GM12878 (cell line): ENCODE results near the gene ZSCAN23. TPM values are rescaled to one million over a fixed set of nuclear protein-coding genes. Genes with fewer than 3 reads are reported as not detected.

Experiments
- BMI1 ChIP-seq: fragments of 450-650 bp; IDR thresholded peaks from 2 replicates; pipeline ENCODE4 v1.6.1; 2016; ENCODE audit warnings: mild to moderate bottlenecking, moderate library complexity, borderline replicate concordance
- CREB1 ChIP-seq: IDR thresholded peaks from 2 replicates; pipeline ENCODE4 v1.6.1; 2012; ENCODE audit warnings: low read depth, mild to moderate bottlenecking, inconsistent platforms
- CTCF ChIP-seq, 3 experiments: IDR thresholded peaks in 2 of 3; conservative IDR thresholded peaks in 1 of 3; 2 replicates each; pipeline ENCODE4 v1.5.1; 2011; ENCODE audit warnings: low read depth in 3 of 3, low read length in 3 of 3, mild to moderate bottlenecking in 3 of 3, control low read depth in 2 of 3, moderate library complexity in 2 of 3, inconsistent platforms in 1 of 3, mixed read lengths in 1 of 3; ENCODE audit not compliant: control insufficient read depth in 2 of 3, insufficient read depth in 1 of 3; ENCODE audit errors: extremely low read depth in 1 of 3
- E4F1 ChIP-seq: fragments of 450-650 bp; IDR thresholded peaks from 2 replicates; pipeline ENCODE4 v1.6.1; 2018; ENCODE audit warnings: borderline replicate concordance, mild to moderate bottlenecking; ENCODE audit not compliant: partially characterized antibody
- EED ChIP-seq: sonication (generic); IDR thresholded peaks from 2 replicates; pipeline ENCODE4 v1.6.1; 2016; ENCODE audit warnings: antibody characterized with exemption, low read depth
- ESRRA ChIP-seq: IDR thresholded peaks from 2 replicates; pipeline ENCODE4 v1.6.1; 2012; ENCODE audit warnings: mild to moderate bottlenecking, low read length, improper control_type of control experiment
- IKZF2 ChIP-seq, 2 experiments: fragments of 450-650 bp; IDR thresholded peaks; 2 replicates each; pipeline ENCODE4 v1.6.1; 2017; ENCODE audit warnings: mild to moderate bottlenecking in 2 of 2, moderate library complexity in 2 of 2
- IRF5 ChIP-seq: fragments of 450-650 bp; IDR thresholded peaks from 2 replicates; pipeline ENCODE4 v1.6.1; 2017; ENCODE audit warnings: borderline replicate concordance
- PAX8 ChIP-seq: fragments of 450-650 bp; IDR thresholded peaks from 2 replicates; pipeline ENCODE4 v1.6.1; 2017; ENCODE audit warnings: mild to moderate bottlenecking, moderate library complexity
- PKNOX1 ChIP-seq: fragments of 450-650 bp; IDR thresholded peaks from 2 replicates; pipeline ENCODE4 v1.6.1; 2016; ENCODE audit warnings: mild to moderate bottlenecking
- POLR2A ChIP-seq: IDR thresholded peaks from 2 replicates; pipeline ENCODE4 v1.6.1; 2011; ENCODE audit warnings: low read depth, mild to moderate bottlenecking, low read length
- POU2F2 ChIP-seq: IDR thresholded peaks from 3 replicates; pipeline ENCODE4 v1.6.1; 2011; ENCODE audit warnings: low read depth, mild to moderate bottlenecking, low read length, borderline replicate concordance
- RUNX3 ChIP-seq: IDR thresholded peaks from 2 replicates; pipeline ENCODE4 v1.6.1; 2012; ENCODE audit warnings: low read length, inconsistent platforms
- SP1 ChIP-seq: IDR thresholded peaks from one replicate; pipeline ENCODE4 v1.6.1; 2011; ENCODE audit warnings: low read depth, low read length
- SREBF2 ChIP-seq: IDR thresholded peaks from 2 replicates; pipeline ENCODE4 v1.6.1; 2012; ENCODE audit warnings: mild to moderate bottlenecking, low read length
- SUZ12 ChIP-seq: fragments of 200-600 bp; sonication (generic); IDR thresholded peaks from one replicate; pipeline ENCODE4 v1.6.1; 2018; ENCODE audit warnings: antibody characterized with exemption, mild to moderate bottlenecking; ENCODE audit not compliant: unreplicated experiment
- ZBTB4 ChIP-seq: fragments of 450-650 bp; formaldehyde crosslinking; IDR thresholded peaks from 2 replicates; pipeline ENCODE4 v1.4.0; 2022; ENCODE audit warnings: mild to moderate bottlenecking, moderate library complexity
- ZNF207 ChIP-seq: fragments of 450-650 bp; IDR thresholded peaks from 2 replicates; pipeline ENCODE4 v1.6.1; 2014; ENCODE audit warnings: antibody characterized with exemption, mild to moderate bottlenecking, borderline replicate concordance
- ZNF274 ChIP-seq: IDR thresholded peaks from one replicate; pipeline ENCODE4 v1.8.0; 2011; ENCODE audit not compliant: insufficient read length, insufficient read depth
- ZZZ3 ChIP-seq: IDR thresholded peaks from 2 replicates; pipeline ENCODE4 v1.6.1; 2011; ENCODE audit warnings: low read depth; ENCODE audit not compliant: control insufficient read depth, insufficient read length
- polyA plus RNA-seq, 11 experiments: library from polyadenylated mRNA; depleted of rRNA in 4 of 11; unstranded in 6 of 11; stranded (reverse) in 5 of 11; fragments of >200 nt; fragmentation: Nextera tagmentation in 4 of 11; fragmentation: Illumina TruSeq in 1 of 11; extraction: Ambion mirVana in 4 of 11; extraction: Trizol in 1 of 11; gene quantifications; 1 replicate in 1 of 11; 2 replicates in 10 of 11; pipeline versions ENCODE4 v1.2.1 to v1.2.3, GENCODE V29; 2011 to 2016; ENCODE audit warnings: inconsistent platforms in 2 of 11, missing spikeins in 2 of 11, low read depth in 1 of 11
- total RNA-seq, 4 experiments: library from RNA; depleted of rRNA in 3 of 4; stranded (reverse); fragments of >200 nt in 3 of 4; fragmentation: Illumina TruSeq in 1 of 4; extraction: Trizol in 1 of 4; gene quantifications; 2 replicates each; pipeline versions ENCODE4 v1.2.1 to v1.2.3, GENCODE V29; 2013 to 2021

The ZSCAN23 gene
- total and polyA plus RNA-seq, 10 of the 15 experiments (the other 5 are each of a cell fraction or from before 2014, with no cell fraction given) = 0.04 to 2.3 (median 0.84) TPM

GRCh38 chr6:28443112-28443773 lies at the start of gene ZSCAN23 (continued):
- no peak for TF ChIP-seq ZBTB4
- TF ChIP-seq E4F1 = no peak
- TF ChIP-seq PAX8 = no peak
- no peak for TF ChIP-seq CTCF (IDR thresholded peaks at IDR 0.05 in 2 of 3, conservative IDR thresholded peaks at IDR 0.05 in 1 of 3; ENCODE audit: control insufficient read depth in 2 of 3, extremely low read depth in 1 of 3, insufficient read depth in 1 of 3, low read depth in 3 of 3, low read length in 3 of 3)
- TF ChIP-seq ZNF274 = no peak
- TF ChIP-seq SUZ12 = no peak
- TF ChIP-seq PKNOX1 = peak; percentile 31; the same call in 1 of the 2 replicates
- peak; percentile 38; a peak in 2 of 4 replicates for TF ChIP-seq IKZF2 (IDR thresholded peaks at IDR 0.05)
- no peak for TF ChIP-seq ZNF207
- TF ChIP-seq CREB1 = peak; percentile 85
- no peak for TF ChIP-seq BMI1
- TF ChIP-seq IRF5 = no peak
- TF ChIP-seq RUNX3 = peak; percentile 80
- TF ChIP-seq SREBF2 = no peak
- peak; percentile 43; the same call in 1 of the 2 replicates for TF ChIP-seq EED
- no peak for TF ChIP-seq ESRRA
- TF ChIP-seq SP1 = no peak
- peak; percentile 80 for TF ChIP-seq POLR2A
- TF ChIP-seq POU2F2 = peak; percentile 50; the same call in 1 of the 3 replicates
- TF ChIP-seq ZZZ3 = no peak
